Adipocyte (in vitro differentiated cells): ENCODE measurements around the gene SFPQ.
A peak's percentile ranks its signal among the peaks of the same experiment; 100 is the strongest.

Experiments used
- DNase-seq: peaks from one replicate; pipeline ENCODE4 v3.0.0-alpha.2; 2015; ENCODE audit warnings: low read depth
- H3K27me3 ChIP-seq: replicated peaks from 2 replicates; pipeline ENCODE4 v1.7.0; 2013; ENCODE audit warnings: mild to moderate bottlenecking, low read length, moderate library complexity; ENCODE audit not compliant: control insufficient read depth, insufficient read depth
- H3K36me3 ChIP-seq: 2 replicates; pipeline ENCODE4 v1.7.0; 2013; ENCODE audit warnings: low read length, mild to moderate bottlenecking, moderate library complexity; ENCODE audit not compliant: control insufficient read depth, insufficient read depth, severe bottlenecking
- H3K4me1 ChIP-seq: 2 replicates; pipeline ENCODE4 v1.7.0; 2013; ENCODE audit warnings: mild to moderate bottlenecking, low read length, moderate library complexity; ENCODE audit not compliant: control insufficient read depth, insufficient read depth
- H3K4me3 ChIP-seq: 2 replicates; pipeline ENCODE4 v1.7.0; 2013; ENCODE audit warnings: mild to moderate bottlenecking, low read length, moderate library complexity
- H3K9ac ChIP-seq: 2 replicates; pipeline ENCODE4 v1.7.0; 2013; ENCODE audit warnings: mild to moderate bottlenecking, low read length, moderate library complexity
- H3K9me3 ChIP-seq: 2 replicates; pipeline ENCODE4 v1.7.0; 2013; ENCODE audit warnings: mild to moderate bottlenecking, low read length, moderate library complexity; ENCODE audit not compliant: control insufficient read depth

Gene SFPQ

DNA sequence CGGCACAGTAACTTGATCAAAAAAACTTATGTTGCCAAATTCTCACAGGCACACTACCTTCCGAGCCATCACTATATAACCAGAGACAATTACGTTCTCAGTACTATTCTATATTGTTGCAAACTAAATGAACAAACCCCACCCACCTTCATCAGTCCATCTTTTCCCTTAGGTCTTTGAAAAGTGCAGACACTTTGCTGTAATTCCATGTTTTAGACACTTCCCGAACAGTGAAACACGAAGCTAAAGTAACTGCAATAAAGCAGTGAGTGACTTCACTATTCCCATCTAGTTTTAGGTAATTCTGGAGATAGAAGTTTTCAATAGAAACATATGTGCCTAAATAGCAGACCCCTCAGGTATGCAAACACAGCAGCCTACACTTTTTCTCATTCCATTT, 7.7 kb downstream of the SFPQ start:
- Histone ChIP-seq H3K36me3 (peaks cover 100% of the 10 kb centered on the region), H3K9ac (peak overlapping the region; percentile 2), H3K27me3 (no peaks in the 10 kb centered on the region), H3K9me3 (no peaks in the 10 kb centered on the region), H3K4me1 (peaks cover 59% of the 10 kb centered on the region), H3K4me3 (no peak overlapping the region)
- DNase-seq, result no peak

DNA sequence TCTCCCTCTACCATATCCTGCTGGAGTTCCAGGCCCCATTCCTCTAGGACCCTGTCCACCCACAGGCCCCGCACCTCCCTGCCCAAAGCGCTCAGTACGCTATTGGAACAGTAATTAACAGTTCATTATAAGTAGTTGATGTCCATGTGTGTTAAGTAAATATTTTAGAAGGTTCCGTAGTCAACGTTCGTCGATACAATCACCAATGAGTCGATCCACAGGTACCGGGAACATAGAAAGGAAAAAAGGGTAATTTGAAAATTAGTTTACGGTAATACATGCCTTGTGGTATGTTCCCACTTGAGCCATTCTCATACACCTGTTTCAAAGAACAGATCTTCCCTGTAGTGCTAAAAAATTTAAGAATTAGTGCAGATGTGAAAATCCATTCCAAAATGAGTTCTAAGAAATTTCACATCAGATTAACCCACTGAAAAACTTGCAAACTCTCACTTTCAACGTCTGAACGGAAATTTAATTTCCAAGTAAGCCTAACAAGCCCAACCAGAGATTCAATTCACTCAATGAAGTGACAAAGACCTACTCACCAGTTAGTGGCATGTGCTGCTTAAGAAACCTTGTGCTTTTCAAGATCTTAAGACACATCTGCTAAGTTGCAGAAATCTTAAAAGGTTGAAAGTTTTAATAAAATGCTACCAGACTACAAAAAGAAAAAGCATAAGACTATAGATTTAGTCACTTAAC, 8.3 kb downstream of the SFPQ start:
- Histone ChIP-seq H3K9me3 (no peaks in the 10 kb centered on the region), H3K4me3 (no peak overlapping the region), H3K27me3 (no peaks in the 10 kb centered on the region), H3K4me1 (peaks cover 59% of the 10 kb centered on the region), H3K9ac (peak overlapping the region; percentile 2), H3K36me3 (peaks cover 100% of the 10 kb centered on the region)
- no peak for DNase-seq

DNA sequence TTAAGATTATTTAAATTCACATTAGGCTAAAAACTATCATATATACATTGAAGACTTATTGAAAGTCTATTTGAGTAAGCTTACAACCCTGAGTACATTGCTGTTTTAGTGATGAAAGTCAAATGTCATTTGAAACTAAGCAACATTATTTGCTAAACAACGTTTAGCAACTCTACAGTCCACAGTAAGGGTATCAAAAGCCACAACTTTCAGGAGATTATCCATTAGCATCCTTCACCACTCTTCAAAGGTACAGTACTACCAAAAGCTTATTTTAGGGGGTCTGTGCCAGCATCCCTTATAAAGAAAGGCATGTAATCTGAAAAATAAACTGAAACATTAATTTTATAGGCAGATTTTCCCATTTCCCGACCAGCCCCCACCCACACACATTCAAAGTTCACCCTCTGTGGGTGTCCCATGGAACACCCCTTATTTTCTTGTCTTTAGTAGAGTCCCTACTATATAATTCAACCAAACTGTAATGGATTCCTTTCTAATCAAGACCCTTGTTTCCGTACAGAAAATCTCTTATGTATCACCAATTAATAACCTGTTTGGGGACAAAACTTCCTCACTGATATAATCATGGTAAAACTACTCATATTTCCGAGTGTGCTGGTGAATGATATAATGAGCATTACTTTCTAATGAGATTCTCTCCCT, 11.0 kb downstream of the SFPQ start:
- no peak for DNase-seq
- peaks cover 100% of the 10 kb centered on the region for H3K36me3 ChIP-seq

DNA sequence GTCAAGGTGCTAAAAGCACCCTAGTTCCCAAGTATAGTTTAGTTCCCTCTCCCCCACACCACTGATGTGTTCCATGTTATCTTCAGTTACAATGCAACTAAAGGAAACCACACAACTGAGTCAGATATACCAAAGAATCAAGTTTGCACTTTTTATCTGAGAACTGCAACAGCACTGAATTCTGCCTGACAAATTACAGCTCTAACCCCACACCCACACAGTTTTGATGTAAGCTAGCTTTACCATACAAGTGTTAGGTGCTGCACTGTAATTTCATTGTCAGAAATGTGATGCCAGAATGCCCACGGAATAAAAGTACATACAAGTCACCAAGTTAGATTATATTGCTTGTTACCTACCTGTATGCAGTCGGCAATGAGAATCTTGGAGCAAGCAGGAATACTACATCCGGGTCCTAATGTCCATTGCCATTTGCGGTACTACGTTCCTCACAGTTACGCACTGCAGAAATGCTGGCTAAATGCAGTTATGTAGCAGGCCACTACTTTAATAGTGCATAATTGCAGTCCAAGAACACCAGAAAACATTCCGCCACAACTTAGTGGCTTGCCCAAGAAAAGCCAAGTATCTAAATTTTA, 12.1 kb downstream of the SFPQ start:
- Histone ChIP-seq H3K9me3 (no peaks in the 10 kb centered on the region), H3K4me1 (peaks cover 31% of the 10 kb centered on the region), H3K4me3 (no peak overlapping the region), H3K9ac (no peak overlapping the region), H3K27me3 (no peaks in the 10 kb centered on the region), H3K36me3 (peaks cover 100% of the 10 kb centered on the region)
- DNase-seq, result no peak

More for the DNA sequence above, 11.0 kb downstream of the SFPQ start:
- Histone ChIP-seq H3K9me3 (no peaks in the 10 kb centered on the region), H3K4me1 (peaks cover 41% of the 10 kb centered on the region), H3K4me3 (no peak overlapping the region), H3K9ac (no peak overlapping the region), H3K27me3 (no peaks in the 10 kb centered on the region)

DNA sequence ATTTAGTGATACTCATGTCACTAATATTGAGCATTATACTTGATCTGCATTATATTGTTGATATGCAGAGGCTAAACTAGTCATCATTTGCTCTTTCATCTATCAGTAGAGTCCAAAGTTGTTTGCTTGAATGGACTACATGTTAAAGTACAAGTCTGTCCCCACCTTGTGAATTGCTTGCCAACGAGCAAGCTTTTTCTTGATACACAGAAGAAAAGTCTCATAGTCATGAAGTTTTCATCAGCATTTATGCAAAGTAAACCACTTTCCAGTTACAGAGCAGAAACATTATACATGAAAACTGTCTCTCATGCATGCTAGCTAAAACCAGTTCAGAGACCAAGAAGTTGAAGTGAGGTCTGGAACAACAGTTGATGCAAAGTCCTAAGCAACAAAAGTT, 13.0 kb downstream of the SFPQ start:
- H3K9me3 ChIP-seq, result no peaks in the 10 kb centered on the region
- H3K36me3 ChIP-seq, result peaks cover 100% of the 10 kb centered on the region
- DNase-seq, result no peak
- H3K27me3 ChIP-seq, result no peaks in the 10 kb centered on the region
- H3K4me1 ChIP-seq, result peaks cover 22% of the 10 kb centered on the region
- H3K4me3 ChIP-seq, result no peak overlapping the region
- no peak overlapping the region for H3K9ac ChIP-seq

DNA sequence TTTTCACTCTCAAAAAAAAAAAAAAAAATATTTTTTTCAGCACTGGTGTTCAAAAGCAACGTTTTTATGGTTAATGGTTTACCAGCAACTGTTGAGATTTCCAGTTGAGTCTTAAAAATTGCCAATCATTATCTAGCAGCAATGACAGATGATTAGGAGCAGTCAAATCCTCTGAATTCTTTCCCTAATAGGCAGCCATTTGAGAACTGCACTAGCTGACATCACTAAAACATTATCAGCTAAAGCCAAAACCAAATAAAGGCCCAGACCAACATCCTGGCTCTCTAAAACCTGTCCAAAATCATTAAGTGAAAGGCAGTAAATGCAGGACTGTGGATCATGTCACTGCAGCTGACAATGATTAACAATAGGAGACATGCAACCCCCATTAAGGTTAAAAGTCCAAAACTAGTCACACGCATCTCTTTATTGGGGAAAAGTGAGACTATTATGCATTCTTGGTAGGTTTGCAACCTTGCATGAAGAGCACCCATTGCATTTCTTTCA, 14.0 kb downstream of the SFPQ start:
- Histone ChIP-seq H3K36me3 (peaks cover 93% of the 10 kb centered on the region), H3K4me3 (no peak overlapping the region), H3K9ac (no peak overlapping the region), H3K4me1 (peaks cover 21% of the 10 kb centered on the region), H3K9me3 (no peaks in the 10 kb centered on the region), H3K27me3 (no peaks in the 10 kb centered on the region)
- no peak for DNase-seq

DNA sequence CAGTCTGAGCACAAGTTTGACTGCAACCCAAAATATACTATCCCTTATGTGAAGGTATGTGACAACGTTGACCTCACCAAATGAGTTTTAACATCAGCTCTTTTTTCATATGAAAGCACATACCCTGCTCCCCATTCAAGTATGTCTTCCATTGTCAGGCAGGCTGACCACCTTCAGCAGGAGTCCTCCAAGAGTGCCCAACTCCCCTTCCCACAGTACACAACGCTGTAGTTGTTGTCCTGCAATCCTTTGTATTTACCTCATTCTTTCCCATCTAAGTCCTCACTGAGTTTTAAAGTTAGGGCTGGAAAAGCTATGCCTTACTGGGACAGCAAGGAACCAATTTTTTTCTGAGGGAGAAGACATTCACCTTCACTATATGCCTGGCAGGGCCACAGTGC, 14.7 kb downstream of the SFPQ start:
- no peak overlapping the region for H3K9ac ChIP-seq
- no peak overlapping the region for H3K4me3 ChIP-seq
- H3K9me3 ChIP-seq, result no peaks in the 10 kb centered on the region
- DNase-seq, result no peak
- H3K27me3 ChIP-seq, result no peaks in the 10 kb centered on the region
- H3K36me3 ChIP-seq, result peaks cover 87% of the 10 kb centered on the region
- peaks cover 21% of the 10 kb centered on the region for H3K4me1 ChIP-seq

DNA sequence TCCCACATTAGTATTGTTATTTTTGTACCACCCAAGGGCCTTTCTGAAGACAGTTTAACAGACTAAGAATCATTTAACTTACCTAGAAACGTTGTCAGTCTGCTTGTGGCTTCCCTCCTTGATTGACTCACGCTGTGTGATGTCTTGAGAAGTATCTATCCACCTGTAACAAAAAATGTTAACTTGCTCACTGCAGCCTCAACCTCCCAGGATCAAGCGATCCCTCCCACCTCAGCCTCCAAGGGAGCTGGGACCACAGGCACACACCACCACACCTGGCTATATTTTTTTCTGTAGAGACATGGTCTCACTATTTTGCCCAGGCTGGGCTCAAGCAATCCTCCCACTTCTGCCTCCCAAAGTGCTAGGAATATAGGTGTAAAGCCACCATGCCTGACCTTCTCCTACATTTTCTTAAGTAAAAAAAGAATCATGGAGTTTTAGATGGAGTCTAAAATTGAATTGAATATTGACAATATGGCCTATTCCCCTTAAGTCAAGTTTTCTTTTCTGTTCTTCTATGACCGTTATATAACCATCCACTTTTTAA, 15.6 kb downstream of the SFPQ start:
- H3K9ac ChIP-seq, result no peak overlapping the region
- no peak overlapping the region for H3K4me3 ChIP-seq
- H3K36me3 ChIP-seq, result peaks cover 77% of the 10 kb centered on the region
- H3K27me3 ChIP-seq, result no peaks in the 10 kb centered on the region
- H3K4me1 ChIP-seq, result peaks cover 21% of the 10 kb centered on the region
- H3K9me3 ChIP-seq, result no peaks in the 10 kb centered on the region
- no peak for DNase-seq

DNA sequence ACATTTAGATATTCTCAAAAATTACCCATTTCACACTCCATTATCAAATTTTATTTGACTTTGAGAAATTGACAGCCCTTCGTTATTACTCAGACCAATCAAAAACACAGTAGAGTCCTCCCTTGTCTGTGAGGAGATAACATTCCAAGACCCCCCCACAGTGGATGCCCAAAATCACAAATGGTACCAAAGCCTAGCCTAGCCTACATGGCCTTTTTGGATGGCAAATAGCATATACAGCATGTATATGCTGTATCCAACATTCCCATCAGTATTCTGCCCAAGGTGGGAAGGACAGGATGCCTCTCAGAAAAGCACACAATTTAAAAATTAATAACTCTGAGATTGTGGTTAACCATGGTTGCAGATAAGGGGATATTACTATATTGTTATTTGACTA, 17.3 kb downstream of the SFPQ start:
- peaks cover 60% of the 10 kb centered on the region for H3K36me3 ChIP-seq
- no peaks in the 10 kb centered on the region for H3K9me3 ChIP-seq
- no peaks in the 10 kb centered on the region for H3K27me3 ChIP-seq
- peaks cover 15% of the 10 kb centered on the region for H3K4me1 ChIP-seq
- no peak overlapping the region for H3K4me3 ChIP-seq
- DNase-seq, result no peak
- no peak overlapping the region for H3K9ac ChIP-seq

DNA sequence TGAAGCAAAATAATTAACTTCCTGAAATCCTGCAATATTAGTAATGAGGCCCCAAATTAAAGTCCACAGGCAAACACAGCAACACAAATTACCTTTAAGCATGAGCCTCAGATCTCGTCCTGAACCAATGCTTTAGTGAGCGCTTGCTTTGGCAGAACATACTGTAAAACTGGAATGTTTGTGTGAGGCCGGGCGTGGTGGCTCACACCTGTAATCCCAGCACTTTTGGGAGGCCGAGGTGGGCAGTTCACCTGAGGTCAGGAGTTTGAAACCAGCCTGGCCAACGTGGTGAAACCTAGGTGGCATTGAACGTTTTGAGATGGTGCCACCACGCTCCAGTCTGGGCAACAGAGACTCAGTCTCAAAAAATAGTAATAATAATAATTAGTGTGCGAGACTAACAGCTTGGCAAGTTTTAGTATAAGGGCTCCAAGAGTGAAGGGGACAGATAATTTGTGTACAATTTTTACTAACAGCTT, 17.8 kb downstream of the SFPQ start:
- H3K9me3 ChIP-seq, result no peaks in the 10 kb centered on the region
- DNase-seq, result no peak
- no peak overlapping the region for H3K9ac ChIP-seq
- H3K4me3 ChIP-seq, result no peak overlapping the region
- no peaks in the 10 kb centered on the region for H3K27me3 ChIP-seq
- H3K4me1 ChIP-seq, result peaks cover 11% of the 10 kb centered on the region
- H3K36me3 ChIP-seq, result peaks cover 55% of the 10 kb centered on the region

DNA sequence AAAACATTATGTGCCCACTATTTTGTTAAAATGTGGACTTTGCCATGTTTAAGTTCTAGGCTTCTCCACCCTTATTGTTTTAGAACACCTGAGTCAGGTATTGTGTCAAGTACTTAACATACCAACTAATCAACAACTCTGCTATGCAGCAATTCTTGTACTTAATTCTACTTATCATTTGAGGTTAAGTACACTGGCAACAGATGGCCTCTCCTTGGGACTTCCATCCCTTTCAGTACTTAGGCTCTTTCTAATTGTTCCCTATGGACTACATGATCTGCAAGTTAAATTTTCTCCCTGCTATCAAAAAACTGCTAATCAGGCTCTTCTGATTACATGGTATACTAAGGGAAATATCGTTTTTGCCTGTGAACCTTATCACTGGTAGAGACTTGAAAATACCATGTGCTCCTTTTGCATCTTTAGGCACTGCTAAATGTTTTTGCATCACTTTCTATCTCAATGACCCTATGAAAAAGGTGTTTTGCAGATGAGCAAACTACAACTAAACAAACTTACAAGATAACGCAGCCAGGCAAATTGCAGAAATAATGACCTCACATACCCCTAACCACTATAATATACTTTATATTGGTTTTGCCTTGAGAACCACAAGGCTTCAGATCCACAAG, 18.9 kb downstream of the SFPQ start:
- Histone ChIP-seq H3K9ac (no peak overlapping the region), H3K27me3 (no peaks in the 10 kb centered on the region), H3K4me1 (peaks cover 2% of the 10 kb centered on the region), H3K4me3 (no peak overlapping the region), H3K9me3 (no peaks in the 10 kb centered on the region), H3K36me3 (peaks cover 44% of the 10 kb centered on the region)
- no peak for DNase-seq
